Uterus (tissue), 2 donors: ENCODE data around the gene C13orf46.

ENCODE experiments used
- POLR2A ChIP-seq, 2 donors: fragments of 450-650 bp; IDR thresholded peaks; one replicate each; pipeline ENCODE4 v1.6.1; 2016; ENCODE audit warnings: antibody characterized with exemption in 2 of 2, mild to moderate bottlenecking in 1 of 2, moderate library complexity in 1 of 2
- TF ChIP-seq, protein P1 (sequence below), 4 experiments: fragments of 200-600 bp in 2 of 4; fragments of 450-650 bp in 2 of 4; sonication (generic) in 2 of 4; IDR thresholded peaks; one replicate each; pipeline ENCODE4 v1.5.1; 2016 to 2019; ENCODE audit warnings: antibody characterized with exemption in 4 of 4, mild to moderate bottlenecking in 2 of 4, moderate library complexity in 1 of 4

DNA sequence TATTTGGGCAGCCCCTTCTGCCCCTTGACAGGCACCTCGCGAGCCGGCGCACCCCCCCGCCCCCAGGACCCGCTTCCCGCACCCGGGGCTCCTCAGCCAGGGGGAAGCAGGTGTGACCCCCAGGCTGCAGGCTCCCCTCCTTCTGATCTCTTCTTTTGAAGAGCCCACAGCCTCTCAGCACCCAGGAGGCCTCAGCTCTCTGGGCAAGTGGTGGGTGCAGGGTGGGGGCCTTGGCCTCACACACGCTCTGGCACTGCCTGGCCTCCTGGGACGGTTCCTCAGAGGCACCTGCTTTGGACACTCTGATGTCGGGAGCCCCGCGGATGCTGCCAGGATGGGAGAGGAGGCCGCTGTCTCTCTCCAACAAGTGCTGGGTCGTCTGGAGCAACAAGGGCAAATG is 1.5 kb upstream of the C13orf46 start:
- TF ChIP-seq POLR2A (IDR thresholded peaks at IDR 0.05) = no peak
- TF ChIP-seq, protein P1, sequence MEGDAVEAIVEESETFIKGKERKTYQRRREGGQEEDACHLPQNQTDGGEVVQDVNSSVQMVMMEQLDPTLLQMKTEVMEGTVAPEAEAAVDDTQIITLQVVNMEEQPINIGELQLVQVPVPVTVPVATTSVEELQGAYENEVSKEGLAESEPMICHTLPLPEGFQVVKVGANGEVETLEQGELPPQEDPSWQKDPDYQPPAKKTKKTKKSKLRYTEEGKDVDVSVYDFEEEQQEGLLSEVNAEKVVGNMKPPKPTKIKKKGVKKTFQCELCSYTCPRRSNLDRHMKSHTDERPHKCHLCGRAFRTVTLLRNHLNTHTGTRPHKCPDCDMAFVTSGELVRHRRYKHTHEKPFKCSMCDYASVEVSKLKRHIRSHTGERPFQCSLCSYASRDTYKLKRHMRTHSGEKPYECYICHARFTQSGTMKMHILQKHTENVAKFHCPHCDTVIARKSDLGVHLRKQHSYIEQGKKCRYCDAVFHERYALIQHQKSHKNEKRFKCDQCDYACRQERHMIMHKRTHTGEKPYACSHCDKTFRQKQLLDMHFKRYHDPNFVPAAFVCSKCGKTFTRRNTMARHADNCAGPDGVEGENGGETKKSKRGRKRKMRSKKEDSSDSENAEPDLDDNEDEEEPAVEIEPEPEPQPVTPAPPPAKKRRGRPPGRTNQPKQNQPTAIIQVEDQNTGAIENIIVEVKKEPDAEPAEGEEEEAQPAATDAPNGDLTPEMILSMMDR (IDR thresholded peaks at IDR 0.05) = no peak
